Measurements from ENCODE around the gene TP53BP2. TPM values are rescaled to one million over a fixed set of nuclear protein-coding genes. Genes with fewer than 3 reads are reported as not detected.
"Not testable (repeated sequence)": the region's sequence is repeated elsewhere in the genome, so short reads cannot be mapped to it uniquely, and the experiment has no call there.

The TP53BP2 gene
- total RNA-seq = 162 TPM

DNA sequence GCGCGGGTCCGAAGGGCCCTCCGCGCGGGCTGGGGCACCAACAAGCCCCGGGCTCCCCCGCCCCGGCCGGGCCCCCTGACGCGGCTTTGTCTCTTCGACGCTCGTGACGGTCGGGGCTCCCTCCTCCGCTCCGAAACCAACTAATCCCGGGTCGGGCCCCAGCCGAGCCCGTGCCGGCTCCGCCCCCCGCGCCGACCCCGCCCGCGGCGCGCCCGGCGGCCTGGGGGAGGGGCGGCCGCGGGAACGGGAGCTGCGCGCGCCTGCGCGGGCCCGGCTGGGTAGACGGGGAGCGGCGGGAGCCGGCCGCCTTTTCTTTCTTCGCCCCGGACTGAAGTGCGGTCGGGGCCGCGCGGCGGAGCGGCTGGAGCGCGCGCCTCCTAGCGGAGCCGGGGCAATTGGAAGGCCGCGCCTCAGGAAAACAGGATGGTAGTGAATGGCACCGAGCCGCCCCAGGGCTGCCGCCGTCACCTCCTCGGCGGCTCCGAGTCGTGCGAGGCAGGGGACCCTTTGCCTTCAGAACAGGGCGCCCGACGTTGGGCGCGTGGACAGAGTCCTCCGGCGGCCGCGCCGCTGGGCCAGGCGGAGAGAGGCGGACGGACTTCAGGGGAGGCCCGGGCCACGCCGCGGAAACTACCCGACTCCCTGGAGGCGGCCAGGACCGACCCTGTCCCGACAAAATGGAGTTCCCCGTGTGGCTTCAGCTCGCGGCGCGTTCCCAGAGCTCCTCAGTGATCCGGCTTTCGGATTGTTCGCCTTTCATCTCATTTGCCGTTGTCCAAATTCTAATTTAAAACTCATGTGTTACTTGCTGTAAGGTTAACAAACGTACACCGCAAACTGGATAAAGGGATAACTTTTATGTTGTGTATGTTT, at the start of gene TP53BP2:
Gene TP53BP2 (minus strand): TSS at position 138 of the 873 bp plus-strand sequence. CDS start 267 bp downstream, outside the sequence.
- Histone ChIP-seq H3K9me3 (no peaks in the 10 kb centered on the region), H3K27me3 (no peaks in the 10 kb centered on the region), H3K27ac (peak within 1 kb of the TSS; percentile 100), H3K36me3 (no peaks in the 10 kb centered on the region), H3K4me3 (peak within 1 kb of the TSS; percentile 93 to 95), H3K4me1 (peaks cover 2 to 22% of the 10 kb centered on the region in 2 donors)
- peak; percentile 54 to 87 (median 84) for TF ChIP-seq CTCF (IDR thresholded peaks at IDR 0.05)
- DNase-seq (ENCODE audit: low spot score in 2 of 2) = peak; percentile 43 to 92
- intact Hi-C loops (cut with DNase I) = loop anchor here (2.0 to 10.0 kb wide), 5 partner anchors 34 to 1031 kb away; partner anchors contain the start of genes CAPN2 and DISP1

DNA sequence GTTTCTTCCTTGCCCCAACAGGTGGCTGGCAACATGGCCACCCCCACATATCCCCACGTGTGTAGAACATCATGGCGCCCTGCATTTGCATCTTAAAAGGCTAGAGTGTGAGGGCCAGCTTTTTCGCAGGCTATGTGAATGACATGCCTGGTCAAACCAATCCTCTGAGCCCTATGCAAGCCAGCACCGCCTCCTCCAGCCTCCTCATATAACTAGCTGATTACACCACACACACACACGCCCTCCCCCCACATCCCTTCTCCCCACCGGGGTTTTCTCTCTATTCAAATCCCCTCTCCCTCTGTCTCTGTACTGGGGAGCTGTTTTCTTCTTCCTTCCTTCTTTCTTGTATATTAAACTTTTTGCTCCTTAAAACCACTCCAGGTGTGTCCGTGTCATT, 44.7 kb upstream of the TP53BP2 start:
- H3K4me3 ChIP-seq; DNase-seq (ENCODE audit: low spot score in 2 of 2); H3K27me3 ChIP-seq; H3K4me1 ChIP-seq; H3K9me3 ChIP-seq; intact Hi-C loops (cut with DNase I); H3K27ac ChIP-seq; H3K36me3 ChIP-seq: not testable (repeated sequence)

- not testable (repeated sequence) for DNase-seq (ENCODE audit: low spot score in 2 of 2); H3K27ac ChIP-seq
- intact Hi-C loops (cut with DNase I) = loop anchor here (2.0 to 10.0 kb wide), 2 partner anchors 293 to 1135 kb away; partner anchors contain the start of gene DEGS1
Observed at GRCh38 chr1:223889319-223889718, 43.6 kb upstream of the TP53BP2 start.

DNA sequence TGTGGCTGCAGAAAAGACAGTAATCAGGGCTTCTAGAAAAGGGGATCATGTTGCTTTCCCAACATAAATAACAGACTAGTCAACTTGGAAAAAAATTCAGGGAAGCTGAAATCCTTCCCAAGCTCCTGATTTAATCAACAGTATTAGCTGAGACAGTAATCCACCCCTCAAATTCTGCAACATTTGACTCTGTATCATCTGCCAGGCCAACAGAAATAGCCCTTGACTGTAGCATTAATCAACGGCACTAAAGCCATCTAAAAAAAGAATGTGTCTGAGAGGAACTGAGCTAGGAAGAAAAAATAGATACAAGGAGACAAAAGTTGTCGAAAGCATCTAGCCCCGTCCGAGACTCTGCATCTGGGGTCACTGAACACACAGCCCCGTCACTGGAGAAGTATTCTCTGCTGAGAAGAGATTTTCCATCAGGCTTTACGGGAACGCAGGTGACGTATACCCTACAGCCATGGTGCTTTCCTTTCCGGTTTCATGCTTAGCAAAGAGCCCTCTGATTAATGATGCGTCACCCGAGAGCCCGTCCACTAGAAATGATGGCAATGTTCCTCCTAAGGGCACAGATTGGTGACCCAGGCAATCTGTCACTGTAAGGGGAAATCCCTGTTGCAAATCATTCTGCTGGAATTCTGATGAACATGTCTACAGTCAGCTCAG, 42.1 kb upstream of the TP53BP2 start:
- Histone ChIP-seq H3K27me3 (no peaks in the 10 kb centered on the region), H3K27ac (peak overlapping the region; percentile 69 to 70), H3K9me3 (no peaks in the 10 kb centered on the region), H3K4me3 (peak overlapping the region in 1 of 2 donors; percentile 33), H3K36me3 (no peaks in the 10 kb centered on the region), H3K4me1 (peaks cover 0 to 8% of the 10 kb centered on the region in 2 donors)
- DNase-seq (ENCODE audit: low spot score in 2 of 2) = peak; percentile 45 to 93
- intact Hi-C loops (cut with DNase I) = loop anchor here (2.0 to 10.0 kb wide), 3 partner anchors 41 to 1133 kb away; partner anchors contain the start of gene DEGS1
- TF ChIP-seq CTCF (IDR thresholded peaks at IDR 0.05) = no peak

More at GRCh38 chr1:223889319-223889718, 43.6 kb upstream of the TP53BP2 start:
- H3K4me3 ChIP-seq, H3K9me3 ChIP-seq, H3K36me3 ChIP-seq, H3K27me3 ChIP-seq, H3K4me1 ChIP-seq: not testable (repeated sequence)

- TF ChIP-seq CTCF (IDR thresholded peaks at IDR 0.05) = no peak
- DNase-seq (ENCODE audit: low spot score in 2 of 2) = no peak
Observed at GRCh38 chr1:223886516-223886921, 40.8 kb upstream of the TP53BP2 start.

DNA sequence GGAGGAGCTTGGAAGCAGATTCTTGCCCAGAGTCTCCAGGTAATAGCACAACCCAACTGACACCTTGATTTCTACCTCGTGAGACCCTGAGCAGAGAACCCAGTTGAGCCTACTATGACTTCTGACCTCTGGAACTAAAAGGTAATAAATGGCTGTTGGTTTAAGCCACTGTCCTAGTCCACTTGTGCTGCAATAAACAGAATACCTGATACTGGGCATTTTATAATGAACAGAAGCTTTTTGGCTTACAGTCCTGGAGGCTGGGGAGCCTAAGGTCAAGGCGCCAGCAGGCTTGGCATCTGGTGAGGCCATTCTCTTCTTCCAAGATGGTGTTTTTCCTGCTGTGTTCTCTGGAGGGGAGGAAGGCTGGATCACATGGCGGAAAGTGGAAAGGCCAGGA, 39.9 kb upstream of the TP53BP2 start:
- Histone ChIP-seq H3K27ac (no peak overlapping the region), H3K4me3 (no peak overlapping the region), H3K27me3 (no peaks in the 10 kb centered on the region), H3K9me3 (no peaks in the 10 kb centered on the region), H3K4me1 (peaks cover 0 to 8% of the 10 kb centered on the region in 2 donors), H3K36me3 (no peaks in the 10 kb centered on the region)
- intact Hi-C loops (cut with DNase I) = loop anchor here (2.0 to 10.0 kb wide), 2 partner anchors 39 to 1131 kb away; no protein-coding TSS in a partner anchor
- TF ChIP-seq CTCF (IDR thresholded peaks at IDR 0.05) = no peak
- no peak for DNase-seq (ENCODE audit: low spot score in 2 of 2)

More at GRCh38 chr1:223886516-223886921, 40.8 kb upstream of the TP53BP2 start:
- intact Hi-C loops (cut with DNase I) = loop anchor here (2.0 to 10.0 kb wide), 2 partner anchors 40 to 1132 kb away; no protein-coding TSS in a partner anchor
- Histone ChIP-seq H3K4me1 (peaks cover 0 to 8% of the 10 kb centered on the region in 2 donors), H3K36me3 (no peaks in the 10 kb centered on the region), H3K27me3 (no peaks in the 10 kb centered on the region), H3K9me3 (no peaks in the 10 kb centered on the region), H3K4me3 (no peak overlapping the region), H3K27ac (no peak overlapping the region)
